HEK293 (cell line): Measurements from ENCODE around the gene TRPM5.

Source experiments
- CTCF ChIA-PET: fragments of 350-600 bp; formaldehyde crosslinking; extraction: SDS; loops from one replicate; lab custom pipeline; 2021; ENCODE audit warnings: antibody characterized with exemption; lab: Yijun Ruan, JAX
- POLR2A ChIA-PET: fragments of 300-600 bp; formaldehyde crosslinking; extraction: SDS; loops from one replicate; lab custom pipeline; 2020; ENCODE audit warnings: antibody characterized with exemption, inconsistent platforms; lab: Yijun Ruan, JAX
- H3K27ac ChIP-seq: fragments of 200-500 bp; sonication (Bioruptor generic); 2 replicates; pipeline ENCODE4 v1.5.1; 2014; ENCODE audit warnings: low read depth, low read length, control low read depth, inconsistent platforms; ENCODE audit errors: extremely low read depth
- H3K36me3 ChIP-seq, 2 experiments: fragments of 200-500 bp in 1 of 2; sonication (Bioruptor generic) in 1 of 2; 1 replicate in 1 of 2; 2 replicates in 1 of 2; pipeline ENCODE4 v1.5.1; 2014 to 2017; ENCODE audit warnings: inconsistent platforms in 2 of 2, low read length in 2 of 2; ENCODE audit not compliant: control insufficient read depth in 2 of 2, insufficient read depth in 1 of 2
- H3K4me1 ChIP-seq: fragments of 200-500 bp; sonication (Bioruptor generic); 2 replicates; pipeline ENCODE4 v1.5.1; 2014; ENCODE audit warnings: mild to moderate bottlenecking, low read length, inconsistent platforms; ENCODE audit not compliant: control insufficient read depth, insufficient read depth
- H3K4me3 ChIP-seq: 2 replicates; pipeline ENCODE4 v1.5.1; 2011; ENCODE audit warnings: low read depth, mild to moderate bottlenecking, control low read depth, low read length, moderate library complexity
- H3K9me3 ChIP-seq: fragments of 200-500 bp; sonication (Bioruptor generic); 2 replicates; pipeline ENCODE4 v1.5.1; 2014; ENCODE audit warnings: low read depth, low read length, inconsistent platforms; ENCODE audit not compliant: control insufficient read depth, insufficient read depth
- GLI4 ChIP-seq: fragments of 450-650 bp; formaldehyde crosslinking; IDR thresholded peaks from 2 replicates; pipeline ENCODE4 v1.5.1; 2016; ENCODE audit warnings: missing biosample characterization, missing genetic modification characterization
- GLIS2 ChIP-seq: fragments of 450-650 bp; formaldehyde crosslinking; IDR thresholded peaks from 2 replicates; pipeline ENCODE4 v1.5.1; 2016; ENCODE audit warnings: missing biosample characterization, missing genetic modification characterization
- KLF1 ChIP-seq: fragments of 450-650 bp; formaldehyde crosslinking; IDR thresholded peaks from 2 replicates; pipeline ENCODE4 v1.5.1; 2016; ENCODE audit warnings: missing biosample characterization, missing genetic modification characterization
- WT1 ChIP-seq: fragments of 450-650 bp; formaldehyde crosslinking; IDR thresholded peaks from 2 replicates; pipeline ENCODE4 v1.5.1; 2016; ENCODE audit warnings: missing biosample characterization, missing genetic modification characterization
- YY1 ChIP-seq: fragments of 450-650 bp; formaldehyde crosslinking; IDR thresholded peaks from 2 replicates; pipeline ENCODE4 v1.5.1; 2018; ENCODE audit warnings: missing biosample characterization, missing genetic modification characterization
- ZBTB48 ChIP-seq: fragments of 450-650 bp; formaldehyde crosslinking; IDR thresholded peaks from 2 replicates; pipeline ENCODE4 v1.5.1; 2016; ENCODE audit warnings: missing biosample characterization, missing genetic modification characterization
- ZNF223 ChIP-seq: fragments of 450-650 bp; formaldehyde crosslinking; IDR thresholded peaks from 2 replicates; pipeline ENCODE4 v1.5.1; 2016; ENCODE audit warnings: missing biosample characterization, missing genetic modification characterization
- ZNF341 ChIP-seq: fragments of 450-650 bp; formaldehyde crosslinking; IDR thresholded peaks from 2 replicates; pipeline ENCODE4; 2016; ENCODE audit warnings: low read depth, missing biosample characterization, missing genetic modification characterization
- ZNF426 ChIP-seq: fragments of 450-650 bp; formaldehyde crosslinking; IDR thresholded peaks from 2 replicates; pipeline ENCODE4 v1.5.1; 2017; ENCODE audit warnings: missing biosample characterization, missing genetic modification characterization, mild to moderate bottlenecking, inconsistent platforms, moderate library complexity
- ZNF48 ChIP-seq: fragments of 450-650 bp; formaldehyde crosslinking; IDR thresholded peaks from 2 replicates; pipeline ENCODE4 v1.5.1; 2016; ENCODE audit warnings: missing biosample characterization, missing genetic modification characterization
- ZNF521 ChIP-seq: fragments of 450-650 bp; formaldehyde crosslinking; IDR thresholded peaks from 2 replicates; pipeline ENCODE4 v1.5.1; 2017; ENCODE audit warnings: missing biosample characterization, mild to moderate bottlenecking, missing genetic modification characterization
- ZNF629 ChIP-seq: fragments of 450-650 bp; formaldehyde crosslinking; IDR thresholded peaks from 2 replicates; pipeline ENCODE4 v1.5.1; 2017; ENCODE audit warnings: missing biosample characterization, missing genetic modification characterization
- ZNF791 ChIP-seq: fragments of 450-650 bp; formaldehyde crosslinking; IDR thresholded peaks from 2 replicates; pipeline ENCODE4 v1.5.1; 2016; ENCODE audit warnings: missing biosample characterization, missing genetic modification characterization
- ZXDB ChIP-seq: fragments of 450-650 bp; formaldehyde crosslinking; IDR thresholded peaks from 2 replicates; pipeline ENCODE4 v1.5.1; 2016; ENCODE audit warnings: missing biosample characterization, missing genetic modification characterization
- TF ChIP-seq, protein P1 (sequence below): fragments of 450-650 bp; formaldehyde crosslinking; IDR thresholded peaks from 2 replicates; pipeline ENCODE4 v1.5.1; 2016; ENCODE audit warnings: missing biosample characterization, missing genetic modification characterization
- TF ChIP-seq, protein P2 (sequence below): fragments of 450-650 bp; formaldehyde crosslinking; IDR thresholded peaks from 2 replicates; pipeline ENCODE4 v1.5.1; 2017; ENCODE audit warnings: missing biosample characterization, missing genetic modification characterization
- TF ChIP-seq, protein P3 (sequence below): fragments of 450-650 bp; formaldehyde crosslinking; IDR thresholded peaks from 2 replicates; pipeline ENCODE4 v1.5.1; 2016; ENCODE audit warnings: missing biosample characterization, missing genetic modification characterization, low read depth
- TF ChIP-seq, protein P4 (sequence below): fragments of 450-650 bp; formaldehyde crosslinking; conservative IDR thresholded peaks from 2 replicates; pipeline ENCODE4 v1.5.1; 2016; ENCODE audit warnings: low read depth, missing biosample characterization, missing genetic modification characterization
- TF ChIP-seq, protein P5 (sequence below): fragments of 450-650 bp; formaldehyde crosslinking; IDR thresholded peaks from 2 replicates; pipeline ENCODE4 v1.5.1; 2017; ENCODE audit warnings: missing biosample characterization, missing genetic modification characterization
- TF ChIP-seq, protein P6 (sequence below): fragments of 450-650 bp; formaldehyde crosslinking; IDR thresholded peaks from 2 replicates; pipeline ENCODE4 v1.5.1; 2016; ENCODE audit warnings: missing biosample characterization, missing genetic modification characterization, low read depth

Gene TRPM5

DNA sequence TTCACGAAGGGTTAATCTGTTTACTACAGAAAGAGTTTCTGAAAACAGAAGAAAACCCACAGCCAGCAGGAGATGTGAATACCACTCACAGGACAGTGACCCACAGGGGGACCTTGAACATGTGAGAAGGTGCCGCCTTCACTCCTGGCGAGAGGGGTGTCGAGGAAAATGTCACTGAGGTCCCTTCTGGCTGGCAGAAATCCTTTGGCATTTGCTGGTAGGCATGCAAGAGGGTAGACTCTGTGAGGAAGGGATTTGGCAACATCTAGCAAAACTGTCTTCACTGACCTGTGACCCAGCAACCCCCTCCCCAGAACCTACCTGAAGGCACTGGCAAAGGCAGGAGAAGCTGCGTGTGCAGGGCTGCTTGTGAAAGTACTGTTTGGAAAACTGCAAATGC lies 9.1 kb upstream of the TRPM5 start:
- TF ChIP-seq, protein P1, sequence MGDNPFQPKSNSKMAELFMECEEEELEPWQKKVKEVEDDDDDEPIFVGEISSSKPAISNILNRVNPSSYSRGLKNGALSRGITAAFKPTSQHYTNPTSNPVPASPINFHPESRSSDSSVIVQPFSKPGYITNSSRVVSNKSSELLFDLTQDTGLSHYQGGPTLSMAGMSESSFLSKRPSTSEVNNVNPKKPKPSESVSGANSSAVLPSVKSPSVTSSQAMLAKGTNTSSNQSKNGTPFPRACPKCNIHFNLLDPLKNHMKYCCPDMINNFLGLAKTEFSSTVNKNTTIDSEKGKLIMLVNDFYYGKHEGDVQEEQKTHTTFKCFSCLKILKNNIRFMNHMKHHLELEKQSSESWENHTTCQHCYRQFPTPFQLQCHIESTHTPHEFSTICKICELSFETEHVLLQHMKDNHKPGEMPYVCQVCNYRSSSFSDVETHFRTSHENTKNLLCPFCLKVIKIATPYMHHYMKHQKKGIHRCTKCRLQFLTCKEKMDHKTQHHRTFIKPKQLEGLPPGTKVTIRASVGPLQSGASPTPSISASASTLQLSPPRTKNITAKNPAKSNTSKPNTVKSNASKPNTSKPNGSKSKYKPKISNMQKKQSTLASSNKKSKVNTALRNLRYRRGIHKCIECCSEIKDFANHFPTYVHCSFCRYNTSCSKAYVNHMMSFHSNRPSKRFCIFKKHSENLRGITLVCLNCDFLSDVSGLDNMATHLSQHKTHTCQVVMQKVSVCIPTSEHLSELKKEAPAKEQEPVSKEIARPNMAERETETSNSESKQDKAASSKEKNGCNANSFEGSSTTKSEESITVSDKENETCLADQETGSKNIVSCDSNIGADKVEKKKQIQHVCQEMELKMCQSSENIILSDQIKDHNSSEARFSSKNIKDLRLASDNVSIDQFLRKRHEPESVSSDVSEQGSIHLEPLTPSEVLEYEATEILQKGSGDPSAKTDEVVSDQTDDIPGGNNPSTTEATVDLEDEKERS: no peak
- no peak for TF ChIP-seq GLI4 (tag by site-specific recombination)
- TF ChIP-seq, protein P2, sequence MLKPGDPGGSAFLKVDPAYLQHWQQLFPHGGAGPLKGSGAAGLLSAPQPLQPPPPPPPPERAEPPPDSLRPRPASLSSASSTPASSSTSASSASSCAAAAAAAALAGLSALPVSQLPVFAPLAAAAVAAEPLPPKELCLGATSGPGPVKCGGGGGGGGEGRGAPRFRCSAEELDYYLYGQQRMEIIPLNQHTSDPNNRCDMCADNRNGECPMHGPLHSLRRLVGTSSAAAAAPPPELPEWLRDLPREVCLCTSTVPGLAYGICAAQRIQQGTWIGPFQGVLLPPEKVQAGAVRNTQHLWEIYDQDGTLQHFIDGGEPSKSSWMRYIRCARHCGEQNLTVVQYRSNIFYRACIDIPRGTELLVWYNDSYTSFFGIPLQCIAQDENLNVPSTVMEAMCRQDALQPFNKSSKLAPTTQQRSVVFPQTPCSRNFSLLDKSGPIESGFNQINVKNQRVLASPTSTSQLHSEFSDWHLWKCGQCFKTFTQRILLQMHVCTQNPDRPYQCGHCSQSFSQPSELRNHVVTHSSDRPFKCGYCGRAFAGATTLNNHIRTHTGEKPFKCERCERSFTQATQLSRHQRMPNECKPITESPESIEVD: no peak
- TF ChIP-seq, protein P3, sequence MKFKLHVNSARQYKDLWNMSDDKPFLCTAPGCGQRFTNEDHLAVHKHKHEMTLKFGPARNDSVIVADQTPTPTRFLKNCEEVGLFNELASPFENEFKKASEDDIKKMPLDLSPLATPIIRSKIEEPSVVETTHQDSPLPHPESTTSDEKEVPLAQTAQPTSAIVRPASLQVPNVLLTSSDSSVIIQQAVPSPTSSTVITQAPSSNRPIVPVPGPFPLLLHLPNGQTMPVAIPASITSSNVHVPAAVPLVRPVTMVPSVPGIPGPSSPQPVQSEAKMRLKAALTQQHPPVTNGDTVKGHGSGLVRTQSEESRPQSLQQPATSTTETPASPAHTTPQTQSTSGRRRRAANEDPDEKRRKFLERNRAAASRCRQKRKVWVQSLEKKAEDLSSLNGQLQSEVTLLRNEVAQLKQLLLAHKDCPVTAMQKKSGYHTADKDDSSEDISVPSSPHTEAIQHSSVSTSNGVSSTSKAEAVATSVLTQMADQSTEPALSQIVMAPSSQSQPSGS (tag by site-specific recombination): no peak
- TF ChIP-seq, protein P4, sequence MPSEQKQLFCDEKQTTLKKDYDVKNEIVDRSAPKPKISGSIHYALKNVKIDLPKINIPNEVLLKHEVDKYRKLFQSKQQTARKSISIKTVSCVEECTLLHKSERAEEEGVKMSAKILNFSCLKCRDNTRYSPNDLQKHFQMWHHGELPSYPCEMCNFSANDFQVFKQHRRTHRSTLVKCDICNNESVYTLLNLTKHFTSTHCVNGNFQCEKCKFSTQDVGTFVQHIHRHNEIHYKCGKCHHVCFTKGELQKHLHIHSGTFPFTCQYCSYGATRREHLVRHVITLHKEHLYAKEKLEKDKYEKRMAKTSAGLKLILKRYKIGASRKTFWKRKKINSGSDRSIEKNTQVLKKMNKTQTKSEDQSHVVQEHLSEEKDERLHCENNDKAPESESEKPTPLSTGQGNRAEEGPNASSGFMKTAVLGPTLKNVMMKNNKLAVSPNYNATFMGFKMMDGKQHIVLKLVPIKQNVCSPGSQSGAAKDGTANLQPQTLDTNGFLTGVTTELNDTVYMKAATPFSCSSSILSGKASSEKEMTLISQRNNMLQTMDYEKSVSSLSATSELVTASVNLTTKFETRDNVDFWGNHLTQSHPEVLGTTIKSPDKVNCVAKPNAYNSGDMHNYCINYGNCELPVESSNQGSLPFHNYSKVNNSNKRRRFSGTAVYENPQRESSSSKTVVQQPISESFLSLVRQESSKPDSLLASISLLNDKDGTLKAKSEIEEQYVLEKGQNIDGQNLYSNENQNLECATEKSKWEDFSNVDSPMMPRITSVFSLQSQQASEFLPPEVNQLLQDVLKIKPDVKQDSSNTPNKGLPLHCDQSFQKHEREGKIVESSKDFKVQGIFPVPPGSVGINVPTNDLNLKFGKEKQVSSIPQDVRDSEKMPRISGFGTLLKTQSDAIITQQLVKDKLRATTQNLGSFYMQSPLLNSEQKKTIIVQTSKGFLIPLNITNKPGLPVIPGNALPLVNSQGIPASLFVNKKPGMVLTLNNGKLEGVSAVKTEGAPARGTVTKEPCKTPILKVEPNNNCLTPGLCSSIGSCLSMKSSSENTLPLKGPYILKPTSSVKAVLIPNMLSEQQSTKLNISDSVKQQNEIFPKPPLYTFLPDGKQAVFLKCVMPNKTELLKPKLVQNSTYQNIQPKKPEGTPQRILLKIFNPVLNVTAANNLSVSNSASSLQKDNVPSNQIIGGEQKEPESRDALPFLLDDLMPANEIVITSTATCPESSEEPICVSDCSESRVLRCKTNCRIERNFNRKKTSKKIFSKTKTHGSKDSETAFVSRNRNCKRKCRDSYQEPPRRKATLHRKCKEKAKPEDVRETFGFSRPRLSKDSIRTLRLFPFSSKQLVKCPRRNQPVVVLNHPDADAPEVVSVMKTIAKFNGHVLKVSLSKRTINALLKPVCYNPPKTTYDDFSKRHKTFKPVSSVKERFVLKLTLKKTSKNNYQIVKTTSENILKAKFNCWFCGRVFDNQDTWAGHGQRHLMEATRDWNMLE (tag by site-specific recombination): no peak
- no peak for TF ChIP-seq ZNF521 (tag by site-specific recombination)
- TF ChIP-seq KLF1: no peak
- TF ChIP-seq, protein P5, sequence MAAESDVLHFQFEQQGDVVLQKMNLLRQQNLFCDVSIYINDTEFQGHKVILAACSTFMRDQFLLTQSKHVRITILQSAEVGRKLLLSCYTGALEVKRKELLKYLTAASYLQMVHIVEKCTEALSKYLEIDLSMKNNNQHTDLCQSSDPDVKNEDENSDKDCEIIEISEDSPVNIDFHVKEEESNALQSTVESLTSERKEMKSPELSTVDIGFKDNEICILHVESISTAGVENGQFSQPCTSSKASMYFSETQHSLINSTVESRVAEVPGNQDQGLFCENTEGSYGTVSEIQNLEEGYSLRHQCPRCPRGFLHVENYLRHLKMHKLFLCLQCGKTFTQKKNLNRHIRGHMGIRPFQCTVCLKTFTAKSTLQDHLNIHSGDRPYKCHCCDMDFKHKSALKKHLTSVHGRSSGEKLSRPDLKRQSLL (tag by site-specific recombination): no peak
- no peak for TF ChIP-seq WT1
- TF ChIP-seq, protein P6, sequence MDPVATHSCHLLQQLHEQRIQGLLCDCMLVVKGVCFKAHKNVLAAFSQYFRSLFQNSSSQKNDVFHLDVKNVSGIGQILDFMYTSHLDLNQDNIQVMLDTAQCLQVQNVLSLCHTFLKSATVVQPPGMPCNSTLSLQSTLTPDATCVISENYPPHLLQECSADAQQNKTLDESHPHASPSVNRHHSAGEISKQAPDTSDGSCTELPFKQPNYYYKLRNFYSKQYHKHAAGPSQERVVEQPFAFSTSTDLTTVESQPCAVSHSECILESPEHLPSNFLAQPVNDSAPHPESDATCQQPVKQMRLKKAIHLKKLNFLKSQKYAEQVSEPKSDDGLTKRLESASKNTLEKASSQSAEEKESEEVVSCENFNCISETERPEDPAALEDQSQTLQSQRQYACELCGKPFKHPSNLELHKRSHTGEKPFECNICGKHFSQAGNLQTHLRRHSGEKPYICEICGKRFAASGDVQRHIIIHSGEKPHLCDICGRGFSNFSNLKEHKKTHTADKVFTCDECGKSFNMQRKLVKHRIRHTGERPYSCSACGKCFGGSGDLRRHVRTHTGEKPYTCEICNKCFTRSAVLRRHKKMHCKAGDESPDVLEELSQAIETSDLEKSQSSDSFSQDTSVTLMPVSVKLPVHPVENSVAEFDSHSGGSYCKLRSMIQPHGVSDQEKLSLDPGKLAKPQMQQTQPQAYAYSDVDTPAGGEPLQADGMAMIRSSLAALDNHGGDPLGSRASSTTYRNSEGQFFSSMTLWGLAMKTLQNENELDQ (tag by site-specific recombination): no peak
- no peak for TF ChIP-seq GLIS2 (tag by site-specific recombination)
- no peak for TF ChIP-seq ZNF791 (tag by site-specific recombination)
- TF ChIP-seq ZXDB (tag by site-specific recombination): no peak
- no peak for TF ChIP-seq ZNF426 (tag by site-specific recombination)
- TF ChIP-seq YY1 (tag by site-specific recombination): no peak
- TF ChIP-seq ZNF223 (tag by site-specific recombination): no peak
- TF ChIP-seq ZBTB48 (tag by site-specific recombination): no peak
- no peak for TF ChIP-seq ZNF629
- no peak for TF ChIP-seq ZNF48
- TF ChIP-seq ZNF341 (tag by site-specific recombination): no peak
- ChIA-PET POLR2A (no interaction called here), CTCF (no interaction called here)
- Histone ChIP-seq H3K9me3 (no peaks in the 10 kb centered on the region), H3K36me3 (no peaks in the 10 kb centered on the region), H3K27ac (no peak overlapping the region), H3K4me3 (no peak overlapping the region), H3K4me1 (no peaks in the 10 kb centered on the region)
